ENCODE measurements around the gene OLFML1.
A peak's percentile ranks its signal among the peaks of the same experiment; 100 is the strongest.

Gene OLFML1

GRCh38 chr11:7485186-7486097, at the start of gene OLFML1:
OLFML1 (plus strand) TSS chr11:7485506; CDS start chr11:7485876, 370 bp downstream.
- DNase-seq (ENCODE audit: low read depth in 2 of 2): no peak

GRCh38 chr11:7436146-7436545, 49.2 kb upstream of the OLFML1 start:
- DNase-seq (ENCODE audit: low read depth in 2 of 2): no peak

- DNase-seq (ENCODE audit: low read depth in 2 of 2): no peak
These were observed 48.6 kb upstream of the OLFML1 start for GRCh38 chr11:7436657-7437056.

GRCh38 chr11:7437696-7438095, 47.6 kb upstream of the OLFML1 start:
- no peak for DNase-seq (ENCODE audit: low read depth in 2 of 2)

- DNase-seq (ENCODE audit: low read depth in 2 of 2): no peak
These were observed 45.5 kb upstream of the OLFML1 start for GRCh38 chr11:7439746-7440320.

GRCh38 chr11:7442588-7443215, 42.6 kb upstream of the OLFML1 start:
- peak; percentile 56 to 67 for DNase-seq (ENCODE audit: low read depth in 2 of 2)

GRCh38 chr11:7444091-7444981, 41.0 kb upstream of the OLFML1 start:
- no peak for DNase-seq (ENCODE audit: low read depth in 2 of 2)

- no peak for DNase-seq (ENCODE audit: low read depth in 2 of 2)
These were observed 39.7 kb upstream of the OLFML1 start for GRCh38 chr11:7445564-7445963.

- DNase-seq (ENCODE audit: low read depth in 2 of 2): no peak
These were observed 37.1 kb upstream of the OLFML1 start for GRCh38 chr11:7448201-7448600.

- DNase-seq (ENCODE audit: low read depth in 2 of 2): no peak
These were observed 36.0 kb upstream of the OLFML1 start for GRCh38 chr11:7449211-7449840.

- DNase-seq (ENCODE audit: low read depth in 2 of 2): no peak
These were observed 35.5 kb upstream of the OLFML1 start for GRCh38 chr11:7449841-7450214.

GRCh38 chr11:7450836-7451235, 34.5 kb upstream of the OLFML1 start:
- no peak for DNase-seq (ENCODE audit: low read depth in 2 of 2)

- DNase-seq (ENCODE audit: low read depth in 2 of 2): no peak
These were observed 33.8 kb upstream of the OLFML1 start for GRCh38 chr11:7451520-7451919.

- no peak for DNase-seq (ENCODE audit: low read depth in 2 of 2)
These were observed 33.3 kb upstream of the OLFML1 start for GRCh38 chr11:7451952-7452494.

- DNase-seq (ENCODE audit: low read depth in 2 of 2): no peak
These were observed 30.5 kb upstream of the OLFML1 start for GRCh38 chr11:7454854-7455253.

- DNase-seq (ENCODE audit: low read depth in 2 of 2): no peak
These were observed 28.1 kb upstream of the OLFML1 start for GRCh38 chr11:7457211-7457610.

GRCh38 chr11:7462706-7463105, 22.6 kb upstream of the OLFML1 start:
- no peak for DNase-seq (ENCODE audit: low read depth in 2 of 2)

GRCh38 chr11:7467652-7468051, 17.7 kb upstream of the OLFML1 start:
- DNase-seq (ENCODE audit: low read depth in 2 of 2): peak in 1 of 2 donors; percentile 2

- DNase-seq (ENCODE audit: low read depth in 2 of 2): no peak
These were observed 15.9 kb upstream of the OLFML1 start for GRCh38 chr11:7469351-7469865.

- DNase-seq (ENCODE audit: low read depth in 2 of 2): no peak
These were observed 14.2 kb upstream of the OLFML1 start for GRCh38 chr11:7471071-7471470.

- DNase-seq (ENCODE audit: low read depth in 2 of 2): no peak
These were observed 11.6 kb upstream of the OLFML1 start for GRCh38 chr11:7473717-7474116.

All from stimulated activated CD8-positive, alpha-beta memory T cell treated with anti-CD3 and anti-CD28 coated beads, Interleukin-2, amount 100 ng/mL, for 48 hours (primary cell).